IMR-90 (cell line): ENCODE data around the gene IL36RN. TPM values are rescaled to one million over a fixed set of nuclear protein-coding genes. Genes with fewer than 3 reads are reported as not detected.

Experiments
- ATAC-seq: fragments of 200-7000 bp; cut with Tn5 transposase; 2 replicates; pipeline ENCODE4 v1.9.1; 2020; ENCODE audit warnings: low read depth, mild to moderate bottlenecking, moderate library complexity
- BruUV-seq: library from RNA; stranded (reverse); fragments of 400-500 nt; replicated peaks from 2 replicates; lab custom pipeline; 2021; lab: Mats Ljungman, UMichigan
- CTCF ChIA-PET: fragments of 300-600 bp; formaldehyde crosslinking; extraction: SDS; loops from one replicate; lab custom pipeline; 2021; ENCODE audit warnings: antibody characterized with exemption; lab: Yijun Ruan, JAX
- POLR2A ChIA-PET: fragments of 300-600 bp; sonication (Branson Sonifier 250); formaldehyde crosslinking; loops from one replicate; lab custom pipeline; 2022; ENCODE audit warnings: antibody characterized with exemption; ENCODE audit not compliant: unreplicated experiment; lab: Charles Lee
- DNase-seq: peaks from one replicate; pipeline ENCODE4 v3.0.0; 2013
- H2AFZ ChIP-seq: replicated peaks from 2 replicates; pipeline ENCODE3; 2013; ENCODE audit warnings: low read length, mild to moderate bottlenecking; ENCODE audit not compliant: poor library complexity
- H2AK5ac ChIP-seq: 2 replicates; pipeline ENCODE4 v1.6.1; 2013; ENCODE audit warnings: low read depth, low read length, inconsistent platforms
- H2AK9ac ChIP-seq: replicated peaks from 2 replicates; pipeline ENCODE3; 2013; ENCODE audit warnings: mild to moderate bottlenecking, low read depth, low read length, moderate library complexity; ENCODE audit not compliant: poor library complexity
- H2BK120ac ChIP-seq: 2 replicates; pipeline ENCODE4 v1.6.1; 2013; ENCODE audit warnings: low read depth, low read length, inconsistent platforms
- H2BK15ac ChIP-seq: 3 replicates; pipeline ENCODE4 v1.6.1; 2013; ENCODE audit warnings: low read depth, low read length, inconsistent platforms
- H2BK20ac ChIP-seq: 2 replicates; pipeline ENCODE4 v1.6.1; 2013; ENCODE audit warnings: low read depth, mild to moderate bottlenecking, inconsistent platforms, low read length, moderate library complexity
- H2BK5ac ChIP-seq: 2 replicates; pipeline ENCODE4 v1.6.1; 2013; ENCODE audit warnings: mild to moderate bottlenecking, low read depth, low read length, inconsistent platforms; ENCODE audit not compliant: poor library complexity, severe bottlenecking
- H3K14ac ChIP-seq: replicated peaks from 2 replicates; pipeline ENCODE4 v1.6.1; 2013; ENCODE audit warnings: low read depth, low read length, inconsistent platforms
- H3K18ac ChIP-seq: 2 replicates; pipeline ENCODE4 v1.6.1; 2013; ENCODE audit warnings: low read depth, low read length, control low read depth
- H3K23ac ChIP-seq: 2 replicates; pipeline ENCODE4 v1.6.1; 2013; ENCODE audit warnings: low read depth, low read length, inconsistent platforms
- H3K27ac ChIP-seq: 2 replicates; pipeline ENCODE4 v1.5.1; 2013; ENCODE audit warnings: mild to moderate bottlenecking, control low read depth, low read length; ENCODE audit not compliant: insufficient read depth
- H3K27me3 ChIP-seq: 2 replicates; pipeline ENCODE4 v1.6.1; 2013; ENCODE audit warnings: low read length; ENCODE audit not compliant: control insufficient read depth, insufficient read depth
- H3K36me3 ChIP-seq: 2 replicates; pipeline ENCODE4 v1.6.1; 2013; ENCODE audit warnings: low read length, mixed read lengths; ENCODE audit not compliant: control insufficient read depth, insufficient read depth
- H3K4ac ChIP-seq: 2 replicates; pipeline ENCODE4 v1.6.1; 2013; ENCODE audit warnings: low read depth, low read length, inconsistent platforms
- H3K4me1 ChIP-seq: 2 replicates; pipeline ENCODE4 v1.6.1; 2013; ENCODE audit warnings: low read length, mixed read lengths; ENCODE audit not compliant: control insufficient read depth, insufficient read depth
- H3K4me2 ChIP-seq: 2 replicates; pipeline ENCODE4 v1.6.1; 2013; ENCODE audit warnings: low read depth, mild to moderate bottlenecking, control low read depth, low read length, moderate library complexity
- H3K4me3 ChIP-seq: 2 replicates; pipeline ENCODE4 v1.5.1; 2013; ENCODE audit warnings: low read depth, mild to moderate bottlenecking, control low read depth, low read length, moderate library complexity; ENCODE audit not compliant: insufficient read depth
- H3K56ac ChIP-seq: 2 replicates; pipeline ENCODE4 v1.6.1; 2013; ENCODE audit warnings: low read length, inconsistent platforms; ENCODE audit not compliant: insufficient read depth; ENCODE audit errors: extremely low read depth
- H3K79me1 ChIP-seq, 2 experiments: 2 replicates each; pipeline ENCODE4 v1.6.1; 2013; ENCODE audit warnings: low read length in 2 of 2, inconsistent platforms in 1 of 2, low read depth in 1 of 2
- H3K9ac ChIP-seq: 2 replicates; pipeline ENCODE4 v1.6.1; 2013; ENCODE audit warnings: low read depth, low read length, control low read depth
- H3K9me1 ChIP-seq: 2 replicates; pipeline ENCODE4 v1.6.1; 2013; ENCODE audit warnings: low read length, inconsistent platforms; ENCODE audit not compliant: insufficient read depth
- H3K9me3 ChIP-seq: 2 replicates; pipeline ENCODE4 v1.6.1; 2013; ENCODE audit warnings: low read length; ENCODE audit not compliant: control insufficient read depth, insufficient read depth
- H4K20me1 ChIP-seq: 2 replicates; pipeline ENCODE4 v1.6.1; 2013; ENCODE audit warnings: low read length, inconsistent platforms; ENCODE audit not compliant: insufficient read depth
- H4K5ac ChIP-seq: 2 replicates; pipeline ENCODE4 v1.6.1; 2013; ENCODE audit warnings: mild to moderate bottlenecking, low read depth, low read length, control low read depth
- H4K8ac ChIP-seq, 2 experiments: 2 replicates each; pipeline ENCODE4 v1.6.1; 2013; ENCODE audit warnings: low read depth in 2 of 2, low read length in 2 of 2, control low read depth in 1 of 2, inconsistent platforms in 1 of 2
- H4K91ac ChIP-seq: 2 replicates; pipeline ENCODE4 v1.6.1; 2013; ENCODE audit warnings: low read depth, low read length, inconsistent platforms; ENCODE audit not compliant: insufficient read depth
- BHLHE40 ChIP-seq: fragments of 150-350 bp; IDR thresholded peaks from 2 replicates; pipeline ENCODE4 v1.6.1; 2016; ENCODE audit warnings: mild to moderate bottlenecking, low read depth, low read length
- CEBPB ChIP-seq: IDR thresholded peaks from 2 replicates; pipeline ENCODE4 v1.6.1; 2012; ENCODE audit warnings: low read depth, low read length, improper control_type of control experiment
- CHD1 ChIP-seq: IDR thresholded peaks from 2 replicates; pipeline ENCODE4 v1.6.1; 2012; ENCODE audit warnings: low read depth, low read length, improper control_type of control experiment
- MAFK ChIP-seq: IDR thresholded peaks from 2 replicates; pipeline ENCODE4 v1.6.1; 2012; ENCODE audit warnings: low read depth, low read length, improper control_type of control experiment
- MAZ ChIP-seq: IDR thresholded peaks from 2 replicates; pipeline ENCODE4 v1.6.1; 2012; ENCODE audit warnings: low read depth, mild to moderate bottlenecking, low read length, improper control_type of control experiment, moderate library complexity, borderline replicate concordance
- NFE2L2 ChIP-seq: fragments of 150-350 bp; IDR thresholded peaks from 2 replicates; pipeline ENCODE4 v1.6.1; 2016; ENCODE audit warnings: low read depth, mild to moderate bottlenecking, low read length
- POLR2A ChIP-seq: IDR thresholded peaks from 2 replicates; pipeline ENCODE4 v1.6.1; 2012; ENCODE audit warnings: mild to moderate bottlenecking, low read depth, low read length
- RAD21 ChIP-seq: IDR thresholded peaks from 2 replicates; pipeline ENCODE4 v1.6.1; 2012; ENCODE audit warnings: low read length, improper control_type of control experiment
- RCOR1 ChIP-seq: IDR thresholded peaks from 2 replicates; pipeline ENCODE4 v1.6.1; 2012; ENCODE audit warnings: mild to moderate bottlenecking, low read length, improper control_type of control experiment; ENCODE audit not compliant: insufficient replicate concordance
- RFX5 ChIP-seq: IDR thresholded peaks from 2 replicates; pipeline ENCODE4 v1.8.0; 2012; ENCODE audit warnings: low read depth, mild to moderate bottlenecking, low read length, moderate library complexity
- SMC3 ChIP-seq: fragments of 150-350 bp; IDR thresholded peaks from 2 replicates; pipeline ENCODE4 v1.6.1; 2016; ENCODE audit warnings: low read depth, mild to moderate bottlenecking, antibody characterized with exemption, low read length, moderate library complexity
- WGBS, 2 experiments: methylation state at CpG; one replicate each; pipeline versions ENCODE4 v1.1.5 to v1.1.7; 2013; ENCODE audit warnings: missing lambda C conversion rate in 2 of 2; ENCODE audit not compliant: insufficient read length in 1 of 2; ENCODE audit errors: extremely low coverage in 2 of 2; 5-methylcytosine and 5-hydroxymethylcytosine counted together
- dilution Hi-C: fragments of 300-500 bp; cut with HindIII; formaldehyde crosslinking; loops from one replicate; pipeline ENCODE4 v1.14.3; 2018; ENCODE audit warnings: low sequenced_read_pairs; ENCODE audit not compliant: unreplicated experiment
- in situ Hi-C: fragments of 300-500 bp; cut with MboI; formaldehyde crosslinking; loops from 3 replicates; pipeline ENCODE4 v1.14.3; 2019; ENCODE audit warnings: low sequenced_read_pairs, inconsistent platforms, mixed read lengths
- intact Hi-C: fragments of 100-400 bp; cut with micrococcal nuclease; formaldehyde crosslinking; loops from 2 replicates; pipeline ENCODE4 v1.10.0; 2022
- polyA plus RNA-seq, 3 experiments: library from polyadenylated mRNA; depleted of rRNA; stranded (reverse); fragments of >200 nt; gene quantifications; 2 replicates each; pipeline ENCODE4 v1.2.3, GENCODE V29; 2012; ENCODE audit warnings: low replicate concordance in 1 of 3
- total RNA-seq: library from RNA; depleted of rRNA; stranded (reverse); fragments of >200 nt; gene quantifications from 2 replicates; pipeline ENCODE4 v1.2.3, GENCODE V29; 2012
- TF ChIP-seq, protein P1 (sequence below): fragments of 150-350 bp; IDR thresholded peaks from 2 replicates; pipeline ENCODE4 v1.6.1; 2016; ENCODE audit warnings: low read depth, mild to moderate bottlenecking, low read length, moderate library complexity, borderline replicate concordance

IL36RN gene
- total and polyA plus RNA-seq, 2 of the 4 experiments (the other 2 are of a cell fraction) = not detected

DNA sequence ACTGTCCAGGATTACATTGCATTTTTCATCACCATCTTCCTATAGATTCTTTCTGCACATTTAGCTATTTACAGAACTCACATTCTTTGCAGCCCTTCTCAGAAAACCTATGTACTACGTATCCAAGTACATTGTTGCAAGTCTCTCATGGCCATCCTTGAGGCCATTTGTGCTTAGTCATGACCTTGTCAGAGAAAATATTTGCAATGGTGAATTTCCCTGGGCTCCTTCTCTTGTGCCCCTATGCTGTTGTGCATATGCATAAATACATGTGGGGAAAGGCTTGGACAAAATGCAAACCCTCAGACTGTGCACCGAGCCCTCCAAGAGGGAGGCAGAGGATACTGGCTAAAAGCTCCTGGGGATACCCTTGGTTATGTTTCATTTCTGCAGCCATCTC, 34.2 kb upstream of the IL36RN start:
- ATAC-seq = no peak
- in situ Hi-C loops = no loop called here
- intact Hi-C loops = no loop called here
- H2BK15ac ChIP-seq = no peak overlapping the region
- no peak overlapping the region for H3K9ac ChIP-seq
- TF ChIP-seq BHLHE40 (no peak), MAFK (no peak), NFE2L2 (no peak), CEBPB (no peak), MAZ (no peak), RCOR1 (no peak), RAD21 (no peak), POLR2A (no peak), RFX5 (no peak), SMC3 (no peak), CHD1 (no peak)
- TF ChIP-seq, protein P1, sequence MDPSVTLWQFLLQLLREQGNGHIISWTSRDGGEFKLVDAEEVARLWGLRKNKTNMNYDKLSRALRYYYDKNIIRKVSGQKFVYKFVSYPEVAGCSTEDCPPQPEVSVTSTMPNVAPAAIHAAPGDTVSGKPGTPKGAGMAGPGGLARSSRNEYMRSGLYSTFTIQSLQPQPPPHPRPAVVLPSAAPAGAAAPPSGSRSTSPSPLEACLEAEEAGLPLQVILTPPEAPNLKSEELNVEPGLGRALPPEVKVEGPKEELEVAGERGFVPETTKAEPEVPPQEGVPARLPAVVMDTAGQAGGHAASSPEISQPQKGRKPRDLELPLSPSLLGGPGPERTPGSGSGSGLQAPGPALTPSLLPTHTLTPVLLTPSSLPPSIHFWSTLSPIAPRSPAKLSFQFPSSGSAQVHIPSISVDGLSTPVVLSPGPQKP = no peak
- no peaks in the 10 kb centered on the region for H3K4me1 ChIP-seq
- no peak for DNase-seq
- no peak overlapping the region for H2BK20ac ChIP-seq
- WGBS, 2 experiments = no CpG with 5 or more reads among the region's 2 CpGs
- H4K91ac ChIP-seq = no peak overlapping the region
- H3K18ac ChIP-seq = no peak overlapping the region
- no peak overlapping the region for H3K23ac ChIP-seq
- POLR2A ChIA-PET = no interaction called here
- no peaks in the 10 kb centered on the region for H3K9me3 ChIP-seq
- H3K79me1 ChIP-seq = no peaks in the 10 kb centered on the region
- no peak overlapping the region for H3K4me2 ChIP-seq
- H4K20me1 ChIP-seq = no peaks in the 10 kb centered on the region
- no peak overlapping the region for H2BK120ac ChIP-seq
- H2BK5ac ChIP-seq = no peak overlapping the region
- H3K27me3 ChIP-seq = peaks cover 5% of the 10 kb centered on the region; the same call in 1 of the 2 replicates
- no peak overlapping the region for H4K8ac ChIP-seq
- H3K9me1 ChIP-seq = no peaks in the 10 kb centered on the region
- H3K27ac ChIP-seq = no peak overlapping the region
- H3K4me3 ChIP-seq = no peak overlapping the region
- H2AK9ac ChIP-seq = no peak overlapping the region
- H2AFZ ChIP-seq = no peak overlapping the region
- no peak overlapping the region for H2AK5ac ChIP-seq
- CTCF ChIA-PET = no interaction called here
- BruUV-seq = no TSS peak
- H3K14ac ChIP-seq = no peak overlapping the region
- no peaks in the 10 kb centered on the region for H3K36me3 ChIP-seq
- dilution Hi-C loops = no loop called here
- H3K56ac ChIP-seq = no peak overlapping the region
- H4K5ac ChIP-seq = no peak overlapping the region
- H3K4ac ChIP-seq = no peak overlapping the region
